HepG2 (cell line): ENCODE measurements around the gene ANKHD1. TPM values are rescaled to one million over a fixed set of nuclear protein-coding genes. Genes with fewer than 3 reads are reported as not detected.

Experiments used
- ATAC-seq: fragments of 200-7000 bp; cut with Tn5 transposase; 3 replicates; pipeline ENCODE4 v1.9.1; 2020; ENCODE audit warnings: mild to moderate bottlenecking, moderate library complexity
- BruUV-seq: library from RNA; stranded (reverse); fragments of 400-500 nt; replicated peaks from 2 replicates; lab custom pipeline; 2021; lab: Mats Ljungman, UMichigan
- CTCF ChIA-PET: fragments of 300-600 bp; formaldehyde crosslinking; extraction: SDS; loops from one replicate; lab custom pipeline; 2021; ENCODE audit warnings: low total read pairs, inconsistent platforms, low intra/inter-chr PET ratio; lab: Yijun Ruan, JAX
- POLR2A ChIA-PET: fragments of 350-600 bp; sonication (Branson Sonifier 250); formaldehyde crosslinking; loops from one replicate; lab custom pipeline; 2020; ENCODE audit warnings: antibody characterized with exemption, inconsistent platforms; lab: Yijun Ruan, JAX
- DNase-seq: peaks from one replicate; pipeline ENCODE4 v3.0.0-alpha.2; 2015; ENCODE audit warnings: low spot score
- FAIRE-seq: peaks from 3 replicates; lab custom pipeline; 2011; peaks lifted over from hg19 to GRCh38; lab: Jason Lieb, UNC
- H2AFZ ChIP-seq: one replicate; pipeline ENCODE4 v1.6.1; 2011; ENCODE audit warnings: low read length, inconsistent platforms
- H3K27ac ChIP-seq: fragments of 300-600 bp; 3 replicates; pipeline ENCODE4 v1.8.0; 2011; ENCODE audit warnings: mixed run types, mild to moderate bottlenecking, mixed read lengths, low read length, inconsistent platforms; ENCODE audit not compliant: insufficient read depth; ENCODE audit errors: extremely low read length
- H3K27me3 ChIP-seq, 2 experiments: fragments of 200-600 bp in 1 of 2; 2 replicates in 1 of 2; 3 replicates in 1 of 2; pipeline versions ENCODE4 v1.6.0 to v1.8.0; 2011; ENCODE audit warnings: low read length in 2 of 2, mild to moderate bottlenecking in 2 of 2, moderate library complexity in 2 of 2, inconsistent platforms in 1 of 2; ENCODE audit not compliant: insufficient read depth in 2 of 2, control insufficient read depth in 1 of 2
- H3K36me3 ChIP-seq, 2 experiments: fragments of 200-600 bp in 1 of 2; replicated peaks in 1 of 2; 2 replicates in 1 of 2; 3 replicates in 1 of 2; pipeline versions ENCODE4 v1.5.1 to v1.8.0; 2011; ENCODE audit warnings: low read length in 2 of 2, inconsistent platforms in 1 of 2; ENCODE audit not compliant: insufficient read depth in 2 of 2, control insufficient read depth in 1 of 2
- H3K4me1 ChIP-seq: 2 replicates; pipeline ENCODE4 v1.5.1; 2012; ENCODE audit warnings: low read length, inconsistent platforms; ENCODE audit not compliant: insufficient read depth
- H3K4me2 ChIP-seq: 2 replicates; pipeline ENCODE4 v1.6.0; 2011; ENCODE audit warnings: low read depth, low read length, inconsistent platforms
- H3K4me3 ChIP-seq, 3 experiments: fragments of 200-600 bp in 1 of 3; sonication (generic), shearing (Covaris generic) in 1 of 3; replicated peaks in 1 of 3; 2 replicates each; pipeline ENCODE4 v1.5.1; 2011 to 2016; ENCODE audit warnings: low read length in 3 of 3, inconsistent platforms in 2 of 3, low read depth in 2 of 3, mild to moderate bottlenecking in 2 of 3, control low read depth in 1 of 3, mixed read lengths in 1 of 3; ENCODE audit not compliant: insufficient read depth in 1 of 3
- H3K79me2 ChIP-seq: one replicate; pipeline ENCODE4 v1.6.1; 2011; ENCODE audit warnings: low read length, inconsistent platforms; ENCODE audit not compliant: insufficient read depth
- H3K9ac ChIP-seq: 2 replicates; pipeline ENCODE4 v1.6.0; 2011; ENCODE audit warnings: mild to moderate bottlenecking, low read depth, low read length, inconsistent platforms; ENCODE audit not compliant: insufficient read depth
- H3K9me3 ChIP-seq: 2 replicates; pipeline ENCODE4 v1.5.1; 2012; ENCODE audit warnings: mild to moderate bottlenecking, low read length
- H4K20me1 ChIP-seq: 2 replicates; pipeline ENCODE4 v1.6.0; 2011; ENCODE audit warnings: inconsistent platforms, mild to moderate bottlenecking, low read length, moderate library complexity; ENCODE audit not compliant: insufficient read depth
- BORCS8-MEF2B ChIP-seq: sonication (generic); formaldehyde crosslinking; IDR thresholded peaks from 2 replicates; pipeline ENCODE4 v1.8.0; 2022; ENCODE audit warnings: mild to moderate bottlenecking, missing genetic modification reagents
- CBX1 ChIP-seq: IDR thresholded peaks from one replicate; pipeline ENCODE4 v1.6.1; 2016; ENCODE audit warnings: antibody characterized with exemption, low read depth
- CHD2 ChIP-seq: IDR thresholded peaks from 2 replicates; pipeline ENCODE4 v1.6.1; 2011; ENCODE audit warnings: low read depth, low read length, improper control_type of control experiment
- DPF2 ChIP-seq: sonication (generic); formaldehyde crosslinking; IDR thresholded peaks from 2 replicates; pipeline ENCODE4 v1.4.0; 2020; ENCODE audit warnings: mild to moderate bottlenecking, low read depth, missing genetic modification reagents, borderline replicate concordance
- MXD1 ChIP-seq: sonication (generic); formaldehyde crosslinking; IDR thresholded peaks from 2 replicates; pipeline ENCODE4 v1.4.0; 2020; ENCODE audit warnings: mild to moderate bottlenecking, missing genetic modification reagents
- PRPF4 ChIP-seq: fragments of 200-400 bp; formaldehyde crosslinking; IDR thresholded peaks from 2 replicates; pipeline ENCODE4 v1.6.1; 2016; ENCODE audit warnings: low read length, low read depth; ENCODE audit not compliant: poor library complexity, severe bottlenecking
- RBFOX2 ChIP-seq: fragments of 200-400 bp; formaldehyde crosslinking; IDR thresholded peaks from 2 replicates; pipeline ENCODE4 v1.6.1; 2017; ENCODE audit warnings: low read depth, mild to moderate bottlenecking, low read length
- RXRA ChIP-seq: sonication (generic); formaldehyde crosslinking; IDR thresholded peaks from 2 replicates; pipeline ENCODE4 v1.5.1; 2020; ENCODE audit warnings: missing genetic modification reagents
- SKIL ChIP-seq: sonication (generic); formaldehyde crosslinking; IDR thresholded peaks from 2 replicates; pipeline ENCODE4 v1.8.0; 2022; ENCODE audit warnings: missing genetic modification reagents, mild to moderate bottlenecking, moderate library complexity, borderline replicate concordance
- SP4 ChIP-seq: sonication (generic); formaldehyde crosslinking; IDR thresholded peaks from 2 replicates; pipeline ENCODE4 v1.8.1; 2023; ENCODE audit warnings: mild to moderate bottlenecking, missing genetic modification reagents
- SRSF4 ChIP-seq: fragments of 200-400 bp; formaldehyde crosslinking; IDR thresholded peaks from one replicate; pipeline ENCODE4 v1.6.1; 2018; ENCODE audit warnings: mild to moderate bottlenecking, low read depth, low read length, moderate library complexity; ENCODE audit not compliant: poor library complexity, severe bottlenecking
- ZBTB42 ChIP-seq: sonication (generic); formaldehyde crosslinking; IDR thresholded peaks from 2 replicates; pipeline ENCODE4 v1.5.0; 2020; ENCODE audit warnings: mild to moderate bottlenecking, missing genetic modification reagents
- ZFYVE20 ChIP-seq: sonication (generic); formaldehyde crosslinking; IDR thresholded peaks from 2 replicates; pipeline ENCODE4 v1.8.0; 2023; ENCODE audit warnings: low read depth, mild to moderate bottlenecking, moderate library complexity, missing genetic modification reagents, borderline replicate concordance
- ZNF260 ChIP-seq: sonication (generic); formaldehyde crosslinking; IDR thresholded peaks from 2 replicates; pipeline ENCODE4 v1.4.0; 2020; ENCODE audit warnings: missing genetic modification reagents, low read depth, mild to moderate bottlenecking, borderline replicate concordance
- ZNF567 ChIP-seq: sonication (generic); formaldehyde crosslinking; IDR thresholded peaks from 2 replicates; pipeline ENCODE4 v1.8.1; 2023; ENCODE audit warnings: mild to moderate bottlenecking, missing genetic modification reagents, borderline replicate concordance
- WGBS: methylation state at CpG from one replicate; pipeline ENCODE4 v1.1.6; 2017; ENCODE audit warnings: low lambda C conversion rate; 5-methylcytosine and 5-hydroxymethylcytosine counted together
- in situ Hi-C: cut with HindIII; loops from 2 replicates; pipeline ENCODE4 v1.10.0; 2017; ENCODE audit warnings: low pct_unique_long_range_greater_than_20kb; ENCODE audit not compliant: extremely low pct_ligation_motif_present
- intact Hi-C: fragments of 100-400 bp; cut with micrococcal nuclease; formaldehyde crosslinking; loops from one replicate; pipeline ENCODE4 v1.10.0; 2022; ENCODE audit not compliant: unreplicated experiment
- polyA plus RNA-seq, 8 experiments: library from polyadenylated mRNA; depleted of rRNA in 3 of 8; stranded (reverse) in 7 of 8; unstranded in 1 of 8; fragments of >200 nt; fragmentation: Illumina TruSeq in 4 of 8; extraction: Trizol in 4 of 8; gene quantifications; 2 replicates each; pipeline versions ENCODE4 v1.2.1 to v1.2.3, GENCODE V29; 2011 to 2016; ENCODE audit warnings: low read depth in 4 of 8, missing spikeins in 1 of 8, mixed read lengths in 1 of 8; ENCODE audit not compliant: insufficient read depth in 1 of 8
- total RNA-seq, 5 experiments: library from RNA; depleted of rRNA; stranded (reverse); fragments of >200 nt; fragmentation: Illumina TruSeq; extraction: Trizol; gene quantifications; 2 replicates each; pipeline ENCODE4 v1.2.3, GENCODE V29; 2016; ENCODE audit warnings: low read depth in 1 of 5
- TF ChIP-seq, protein P1 (sequence below): sonication (generic); formaldehyde crosslinking; IDR thresholded peaks from 2 replicates; pipeline ENCODE4 v1.5.1; 2020; ENCODE audit warnings: missing genetic modification reagents, mild to moderate bottlenecking, borderline replicate concordance

ANKHD1 gene
- total and polyA plus RNA-seq, 2 of the 13 experiments (the other 11 are each of a cell fraction or from before 2014, with no cell fraction given), result 69.9 to 82.0 TPM

- H3K9ac ChIP-seq, result no peak overlapping the region
- FAIRE-seq (no peak), ATAC-seq (no peak), DNase-seq (no peak)
- H3K4me2 ChIP-seq, result no peak overlapping the region
- no peak for TF ChIP-seq PRPF4
- no peak for TF ChIP-seq BORCS8-MEF2B (CRISPR knock-in tag)
- TF ChIP-seq SKIL, result no peak
- no peak for TF ChIP-seq ZNF260
- TF ChIP-seq RBFOX2, result no peak
- TF ChIP-seq ZNF567 (CRISPR knock-in tag), result no peak
- no peak for TF ChIP-seq MXD1 (CRISPR knock-in tag)
- TF ChIP-seq ZFYVE20, result no peak
- no peak for TF ChIP-seq CHD2
- no peak for TF ChIP-seq ZBTB42 (CRISPR knock-in tag)
- no peak for TF ChIP-seq DPF2
- no peak for TF ChIP-seq CBX1
- TF ChIP-seq, protein P1, sequence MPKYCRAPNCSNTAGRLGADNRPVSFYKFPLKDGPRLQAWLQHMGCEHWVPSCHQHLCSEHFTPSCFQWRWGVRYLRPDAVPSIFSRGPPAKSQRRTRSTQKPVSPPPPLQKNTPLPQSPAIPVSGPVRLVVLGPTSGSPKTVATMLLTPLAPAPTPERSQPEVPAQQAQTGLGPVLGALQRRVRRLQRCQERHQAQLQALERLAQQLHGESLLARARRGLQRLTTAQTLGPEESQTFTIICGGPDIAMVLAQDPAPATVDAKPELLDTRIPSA, result no peak
- TF ChIP-seq RXRA (CRISPR knock-in tag), result no peak
- TF ChIP-seq SP4 (CRISPR knock-in tag), result no peak
- no peak for TF ChIP-seq SRSF4
- no peaks in the 10 kb centered on the region for H3K36me3 ChIP-seq
- no TSS peak for BruUV-seq
- no peaks in the 10 kb centered on the region for H3K9me3 ChIP-seq
- CTCF ChIA-PET, result no interaction called here
- no peaks in the 10 kb centered on the region for H4K20me1 ChIP-seq
- no peak overlapping the region for H2AFZ ChIP-seq
- H3K4me1 ChIP-seq, result no peaks in the 10 kb centered on the region
- intact Hi-C loops, result no loop called here
- H3K4me3 ChIP-seq, result no peak overlapping the region
- in situ Hi-C loops, result no loop called here
- no peak overlapping the region for H3K27ac ChIP-seq
- POLR2A ChIA-PET, result interaction anchor here (1.5 kb wide), 1 partner anchor 59 kb away, joined by 3 read pairs; the partner anchor contains the start of genes IK and NDUFA2
- WGBS, result 67% methylated on average over 5 of the region's 5 CpGs
- H3K79me2 ChIP-seq, result no peaks in the 10 kb centered on the region
- no peaks in the 10 kb centered on the region; a peak in 1 of 5 replicates for H3K27me3 ChIP-seq
Measured at GRCh38 chr5:140588311-140589070, 186.9 kb downstream of the ANKHD1 start.
